Breast epithelium (tissue), 4 donors: ENCODE results near the gene HIP1R. TPM values are rescaled to one million over a fixed set of nuclear protein-coding genes. Genes with fewer than 3 reads are reported as not detected.

Source experiments
- DNase-seq, 2 donors: peaks; one replicate each; pipeline ENCODE4 v3.0.0-alpha.2; 2019; ENCODE audit warnings: low spot score in 2 of 2
- H3K27ac ChIP-seq, 2 donors: fragments of 200-600 bp; sonication (generic) in 1 of 2; one replicate each; pipeline ENCODE4 v1.5.1; 2016 to 2019; ENCODE audit warnings: mild to moderate bottlenecking in 1 of 2
- H3K27me3 ChIP-seq, 2 donors: fragments of 200-600 bp; sonication (generic) in 1 of 2; one replicate each; pipeline versions ENCODE4 v1.5.1 to v1.6.0; 2017 to 2019; ENCODE audit warnings: control low read depth in 1 of 2, mild to moderate bottlenecking in 1 of 2
- H3K36me3 ChIP-seq: fragments of 200-600 bp; one replicate; pipeline ENCODE4 v1.5.1; 2019
- H3K4me1 ChIP-seq, 2 donors: fragments of 200-600 bp; sonication (generic); one replicate each; pipeline ENCODE4 v1.5.1; 2016 to 2019; ENCODE audit warnings: control low read depth in 1 of 2
- H3K4me3 ChIP-seq, 3 donors: fragments of 200-600 bp; sonication (generic); 1 replicate in 2 of 3; 2 replicates in 1 of 3; pipeline ENCODE4 v1.5.1; 2016 to 2019; ENCODE audit warnings: mild to moderate bottlenecking in 3 of 3, moderate library complexity in 2 of 3
- H3K9me3 ChIP-seq, 2 donors: fragments of 200-600 bp; sonication (generic) in 1 of 2; one replicate each; pipeline ENCODE4 v1.5.1; 2016 to 2019; ENCODE audit warnings: control low read depth in 1 of 2
- POLR2A ChIP-seq: fragments of 450-650 bp; IDR thresholded peaks from one replicate; pipeline ENCODE4 v1.6.1; 2016; ENCODE audit warnings: antibody characterized with exemption, mild to moderate bottlenecking, moderate library complexity
- POLR2AphosphoS5 ChIP-seq, 3 donors: sonication (generic); formaldehyde crosslinking; IDR thresholded peaks; one replicate each; pipeline ENCODE4 v1.6.1; 2017; ENCODE audit warnings: antibody characterized with exemption in 3 of 3
- intact Hi-C: fragments of 100-400 bp; cut with DNase I; formaldehyde crosslinking; loops from one replicate; pipeline ENCODE4 v1.15.1; 2023; ENCODE audit warnings: low total_unique reads
- total RNA-seq, 3 donors: library from RNA; depleted of rRNA; stranded (reverse); fragments of >200 nt; gene quantifications; one replicate each; pipeline ENCODE4 v1.1.0, GENCODE V29; 2016
- TF ChIP-seq, protein P1 (sequence below), 3 donors: fragments of 450-650 bp; IDR thresholded peaks; one replicate each; pipeline ENCODE4 v1.5.1; 2016 to 2017; ENCODE audit warnings: antibody characterized with exemption in 3 of 3, mild to moderate bottlenecking in 3 of 3, moderate library complexity in 3 of 3

Gene HIP1R
- total RNA-seq, 3 donors from 2014 or later = 17.8 to 83.3 (median 49.5) TPM

DNA sequence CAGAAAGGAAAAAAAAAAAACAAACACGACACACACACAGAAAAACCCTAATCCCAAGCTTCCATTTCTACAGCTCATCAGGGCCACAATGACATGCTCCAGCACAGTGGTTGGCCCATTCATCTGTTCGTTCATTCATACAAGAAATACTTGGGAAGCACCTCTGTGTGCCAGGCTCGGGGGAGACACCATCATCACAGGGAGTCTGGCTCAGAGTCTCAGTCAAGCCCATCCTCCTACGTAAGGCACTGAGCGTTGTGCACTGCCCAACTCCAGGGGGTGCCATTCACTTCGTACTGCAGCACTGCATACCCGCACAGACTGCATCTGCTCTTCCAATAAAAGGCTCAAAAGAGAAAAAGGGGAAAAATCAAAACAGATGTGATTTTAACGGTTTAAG lies 45.4 kb downstream of the HIP1R start:
- H3K27me3 ChIP-seq = no peaks in the 10 kb centered on the region
- no peaks in the 10 kb centered on the region for H3K36me3 ChIP-seq
- no peak for DNase-seq
- H3K4me3 ChIP-seq = no peak overlapping the region
- TF ChIP-seq POLR2AphosphoS5 (IDR thresholded peaks at IDR 0.05) (no peak), POLR2A (no peak)
- TF ChIP-seq, protein P1, sequence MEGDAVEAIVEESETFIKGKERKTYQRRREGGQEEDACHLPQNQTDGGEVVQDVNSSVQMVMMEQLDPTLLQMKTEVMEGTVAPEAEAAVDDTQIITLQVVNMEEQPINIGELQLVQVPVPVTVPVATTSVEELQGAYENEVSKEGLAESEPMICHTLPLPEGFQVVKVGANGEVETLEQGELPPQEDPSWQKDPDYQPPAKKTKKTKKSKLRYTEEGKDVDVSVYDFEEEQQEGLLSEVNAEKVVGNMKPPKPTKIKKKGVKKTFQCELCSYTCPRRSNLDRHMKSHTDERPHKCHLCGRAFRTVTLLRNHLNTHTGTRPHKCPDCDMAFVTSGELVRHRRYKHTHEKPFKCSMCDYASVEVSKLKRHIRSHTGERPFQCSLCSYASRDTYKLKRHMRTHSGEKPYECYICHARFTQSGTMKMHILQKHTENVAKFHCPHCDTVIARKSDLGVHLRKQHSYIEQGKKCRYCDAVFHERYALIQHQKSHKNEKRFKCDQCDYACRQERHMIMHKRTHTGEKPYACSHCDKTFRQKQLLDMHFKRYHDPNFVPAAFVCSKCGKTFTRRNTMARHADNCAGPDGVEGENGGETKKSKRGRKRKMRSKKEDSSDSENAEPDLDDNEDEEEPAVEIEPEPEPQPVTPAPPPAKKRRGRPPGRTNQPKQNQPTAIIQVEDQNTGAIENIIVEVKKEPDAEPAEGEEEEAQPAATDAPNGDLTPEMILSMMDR (IDR thresholded peaks at IDR 0.05) = no peak
- peaks cover 0 to 24% of the 10 kb centered on the region in 2 donors for H3K4me1 ChIP-seq
- H3K27ac ChIP-seq = peak overlapping the region; percentile 28 to 54
- H3K9me3 ChIP-seq = no peaks in the 10 kb centered on the region
- intact Hi-C loops = no loop called here

DNA sequence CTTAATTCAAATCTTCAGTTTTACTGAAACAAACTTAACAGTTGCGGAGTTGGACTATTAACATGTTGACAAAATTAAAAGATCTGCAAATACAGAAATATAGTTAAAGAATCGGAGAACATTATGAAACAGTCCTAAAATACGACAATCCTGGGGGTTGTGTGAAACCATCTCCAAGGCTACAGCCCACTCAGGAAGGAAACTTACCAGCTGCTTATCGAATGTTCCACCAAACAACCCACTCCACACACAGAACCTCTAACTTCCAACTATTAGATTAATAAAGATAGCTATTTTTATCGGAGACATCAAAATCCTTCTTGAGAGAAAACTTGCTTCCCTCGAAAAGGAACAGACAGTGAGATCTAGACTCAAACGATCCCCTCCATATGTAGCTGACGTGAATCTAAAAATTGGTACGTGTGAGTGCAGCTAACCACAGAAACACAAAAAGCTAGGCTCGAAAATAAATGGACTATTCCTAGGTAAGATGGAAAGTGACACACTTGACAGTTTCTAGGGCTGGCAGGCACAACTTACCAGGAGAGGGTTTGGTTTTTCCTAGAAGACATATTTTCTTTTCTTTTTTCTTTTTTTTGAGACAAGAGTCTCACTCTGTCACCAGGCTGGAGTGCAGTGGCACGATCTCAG lies 47.8 kb downstream of the HIP1R start:
- intact Hi-C loops = no loop called here
- Histone ChIP-seq H3K27me3 (no peaks in the 10 kb centered on the region), H3K36me3 (no peaks in the 10 kb centered on the region), H3K4me3 (peak overlapping the region in 1 of 3 donors; percentile 3), H3K27ac (peak overlapping the region; percentile 35 to 43), H3K9me3 (no peaks in the 10 kb centered on the region), H3K4me1 (peaks cover 6 to 35% of the 10 kb centered on the region in 2 donors)
- DNase-seq = peak in 1 of 2 donors; percentile 10
- TF ChIP-seq POLR2A = no peak
- TF ChIP-seq, protein P1 (IDR thresholded peaks at IDR 0.05) = no peak
- no peak for TF ChIP-seq POLR2AphosphoS5 (IDR thresholded peaks at IDR 0.05)

DNA sequence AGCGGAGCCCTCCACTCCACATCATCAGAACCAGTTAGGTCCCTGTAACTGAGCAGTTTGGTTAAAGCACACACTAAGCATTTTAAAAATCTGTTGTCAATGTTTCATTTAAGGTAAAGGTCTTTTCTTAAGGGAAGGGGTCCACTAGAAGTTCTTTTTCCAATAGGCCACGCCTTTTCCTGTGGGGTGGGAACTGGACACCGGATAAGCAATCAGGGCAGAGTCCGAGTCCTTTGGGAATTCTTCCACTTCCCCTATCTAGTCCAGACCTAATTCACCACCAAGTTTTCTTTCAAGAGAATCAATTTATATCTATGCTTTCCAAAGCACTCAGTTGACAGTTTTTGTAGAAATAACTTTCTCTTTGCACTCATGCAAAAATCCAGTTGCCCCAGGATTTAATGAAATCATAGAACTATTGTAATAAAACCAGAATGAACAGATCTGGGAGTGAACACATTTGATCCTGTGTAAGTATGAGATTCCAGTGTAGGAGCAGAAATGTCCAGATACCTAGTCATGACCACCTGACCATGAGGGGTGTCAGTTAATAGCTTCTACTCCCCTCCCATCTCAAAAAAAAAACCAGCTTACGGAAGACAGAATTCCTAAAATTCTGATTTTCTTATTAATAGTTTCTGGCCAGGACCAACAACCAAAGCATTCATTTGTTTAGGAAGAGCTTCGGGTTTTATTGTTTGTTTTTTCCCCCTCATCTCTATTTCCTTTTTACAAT lies 49.0 kb downstream of the HIP1R start:
- peaks cover 6 to 40% of the 10 kb centered on the region in 2 donors for H3K4me1 ChIP-seq
- intact Hi-C loops = no loop called here
- H3K36me3 ChIP-seq = no peaks in the 10 kb centered on the region
- peak in 1 of 2 donors; percentile 12 for DNase-seq
- H3K9me3 ChIP-seq = no peaks in the 10 kb centered on the region
- no peak overlapping the region for H3K4me3 ChIP-seq
- TF ChIP-seq POLR2AphosphoS5 (IDR thresholded peaks at IDR 0.05) = no peak
- TF ChIP-seq, protein P1 (IDR thresholded peaks at IDR 0.05) = no peak
- TF ChIP-seq POLR2A = no peak
- H3K27me3 ChIP-seq = no peaks in the 10 kb centered on the region
- H3K27ac ChIP-seq = peak overlapping the region; percentile 35 to 59

DNA sequence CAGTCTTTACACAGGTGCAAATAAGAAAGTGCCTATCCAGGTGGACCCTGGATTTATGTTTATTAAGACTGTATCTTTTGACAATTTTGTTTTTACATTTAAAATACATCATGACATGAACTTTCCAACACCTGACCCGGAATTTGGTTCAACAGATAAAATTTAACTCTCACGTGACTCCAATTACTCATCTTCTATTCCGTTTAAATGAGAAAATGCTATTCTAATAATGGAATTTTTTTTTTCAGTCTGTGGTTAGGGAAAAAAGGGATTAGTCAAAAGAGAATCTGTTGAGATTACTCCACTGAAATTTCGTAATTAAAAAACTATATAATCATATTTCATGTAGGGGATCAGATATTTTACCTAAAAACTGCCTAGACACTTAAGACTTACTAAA lies 49.6 kb downstream of the HIP1R start:
- intact Hi-C loops = no loop called here
- H3K27ac ChIP-seq = peak overlapping the region in 1 of 2 donors; percentile 35

More for the DNA sequence above, 49.6 kb downstream of the HIP1R start:
- Histone ChIP-seq H3K4me1 (peaks cover 6 to 44% of the 10 kb centered on the region in 2 donors), H3K27me3 (no peaks in the 10 kb centered on the region), H3K4me3 (no peak overlapping the region), H3K9me3 (no peaks in the 10 kb centered on the region), H3K36me3 (no peaks in the 10 kb centered on the region)
- TF ChIP-seq POLR2A (no peak), POLR2AphosphoS5 (IDR thresholded peaks at IDR 0.05) (no peak)
- TF ChIP-seq, protein P1 (IDR thresholded peaks at IDR 0.05) = no peak
- DNase-seq = no peak
